Measurements from ENCODE around the gene MYO1D. TPM values are rescaled to one million over a fixed set of nuclear protein-coding genes. Genes with fewer than 3 reads are reported as not detected.

The MYO1D gene
- total RNA-seq, 1 donor from 2014 or later: 36.9 TPM

DNA sequence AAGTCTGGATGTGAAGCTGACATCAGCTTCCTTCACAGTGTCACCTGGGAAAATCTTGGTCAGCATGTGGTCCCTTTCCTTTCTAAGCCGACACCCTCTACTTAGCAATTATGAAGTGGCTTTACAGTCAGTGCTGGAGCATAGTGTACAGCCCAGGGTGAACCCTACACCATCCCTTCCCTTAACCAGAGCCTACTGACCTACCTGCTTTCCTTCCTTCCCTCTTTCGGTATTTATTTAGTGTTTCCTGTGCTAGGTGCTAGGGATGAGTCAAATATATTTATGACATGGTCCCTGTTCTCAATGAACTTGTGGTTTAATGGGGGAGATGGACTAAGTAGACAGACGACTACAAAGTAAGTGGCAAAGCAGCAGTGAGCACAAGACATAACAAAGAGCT is 312.6 kb downstream of the MYO1D start:
- H3K36me3 Mint-ChIP-seq (ENCODE audit: insufficient read depth): peaks cover 9% of the 10 kb centered on the region
- H3K27me3 Mint-ChIP-seq: peaks cover 44% of the 10 kb centered on the region
- TF ChIP-seq, protein P1, sequence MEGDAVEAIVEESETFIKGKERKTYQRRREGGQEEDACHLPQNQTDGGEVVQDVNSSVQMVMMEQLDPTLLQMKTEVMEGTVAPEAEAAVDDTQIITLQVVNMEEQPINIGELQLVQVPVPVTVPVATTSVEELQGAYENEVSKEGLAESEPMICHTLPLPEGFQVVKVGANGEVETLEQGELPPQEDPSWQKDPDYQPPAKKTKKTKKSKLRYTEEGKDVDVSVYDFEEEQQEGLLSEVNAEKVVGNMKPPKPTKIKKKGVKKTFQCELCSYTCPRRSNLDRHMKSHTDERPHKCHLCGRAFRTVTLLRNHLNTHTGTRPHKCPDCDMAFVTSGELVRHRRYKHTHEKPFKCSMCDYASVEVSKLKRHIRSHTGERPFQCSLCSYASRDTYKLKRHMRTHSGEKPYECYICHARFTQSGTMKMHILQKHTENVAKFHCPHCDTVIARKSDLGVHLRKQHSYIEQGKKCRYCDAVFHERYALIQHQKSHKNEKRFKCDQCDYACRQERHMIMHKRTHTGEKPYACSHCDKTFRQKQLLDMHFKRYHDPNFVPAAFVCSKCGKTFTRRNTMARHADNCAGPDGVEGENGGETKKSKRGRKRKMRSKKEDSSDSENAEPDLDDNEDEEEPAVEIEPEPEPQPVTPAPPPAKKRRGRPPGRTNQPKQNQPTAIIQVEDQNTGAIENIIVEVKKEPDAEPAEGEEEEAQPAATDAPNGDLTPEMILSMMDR (IDR thresholded peaks at IDR 0.05; ENCODE audit: unreplicated experiment): no peak
- peaks cover 1% of the 10 kb centered on the region for H3K4me1 Mint-ChIP-seq (ENCODE audit: low read depth)
- H3K9me3 Mint-ChIP-seq (ENCODE audit: low read depth): no peaks in the 10 kb centered on the region
- H3K4me3 Mint-ChIP-seq (ENCODE audit: low read depth): no peak overlapping the region
- no peak overlapping the region for H3K27ac Mint-ChIP-seq
- no peak for DNase-seq (ENCODE audit: low spot score, unreplicated experiment)

DNA sequence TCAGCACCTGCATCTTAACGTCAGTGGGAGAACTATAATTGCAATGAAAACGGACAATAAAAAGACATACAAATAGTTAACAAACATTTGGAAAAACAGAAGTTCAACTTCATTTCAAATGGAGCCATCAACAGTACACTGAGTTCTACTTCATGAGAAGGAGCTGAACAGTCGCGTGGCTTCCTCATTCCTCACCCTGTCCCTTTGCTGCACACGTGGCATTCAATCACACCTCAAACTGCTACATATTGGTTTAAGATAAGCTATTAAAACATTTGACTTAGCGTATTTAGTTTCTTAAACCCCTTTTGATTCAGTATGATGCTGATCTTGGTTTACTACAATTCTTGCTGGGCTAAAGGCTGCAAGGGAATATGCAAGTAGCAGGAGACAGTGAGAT is 313.3 kb downstream of the MYO1D start:
- TF ChIP-seq, protein P1 (IDR thresholded peaks at IDR 0.05; ENCODE audit: unreplicated experiment): no peak
- Mint-ChIP-seq H3K4me1 (ENCODE audit: low read depth) (peaks cover 1% of the 10 kb centered on the region), H3K9me3 (ENCODE audit: low read depth) (no peaks in the 10 kb centered on the region), H3K4me3 (ENCODE audit: low read depth) (no peak overlapping the region), H3K36me3 (ENCODE audit: insufficient read depth) (peaks cover 9% of the 10 kb centered on the region), H3K27ac (no peak overlapping the region), H3K27me3 (peaks cover 41% of the 10 kb centered on the region)
- DNase-seq (ENCODE audit: low spot score, unreplicated experiment): no peak

DNA sequence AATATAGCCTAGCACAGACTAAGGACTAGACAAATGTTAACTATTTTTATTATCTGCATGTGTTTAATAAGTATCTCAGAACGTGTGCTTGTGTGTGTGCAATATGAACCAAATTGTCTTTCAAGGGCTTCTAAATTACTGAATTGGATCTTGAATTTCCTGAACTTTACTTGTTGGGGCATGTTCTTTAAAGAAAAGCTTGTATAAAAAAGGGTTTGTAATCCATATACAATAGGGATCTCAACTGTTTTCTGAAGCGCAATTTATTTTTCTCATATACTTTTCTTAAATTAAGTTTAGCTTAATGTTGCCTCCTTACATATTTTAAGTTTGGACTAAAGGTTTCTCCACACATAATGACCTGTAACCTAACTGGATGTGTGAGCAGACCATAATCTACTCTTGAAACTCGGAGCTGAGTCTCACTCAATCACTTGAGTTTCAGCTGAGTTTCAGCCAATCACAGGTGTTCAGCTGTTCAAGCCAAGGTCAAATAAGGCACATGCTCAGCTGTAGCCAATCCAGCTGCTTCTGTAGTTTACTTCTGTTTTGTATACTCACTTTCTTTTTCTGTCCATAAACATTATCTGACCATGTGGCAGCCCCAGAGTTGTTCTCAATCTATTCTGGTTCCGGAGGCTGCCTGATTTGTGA is 317.8 kb downstream of the MYO1D start:
- TF ChIP-seq, protein P1 (IDR thresholded peaks at IDR 0.05; ENCODE audit: unreplicated experiment): no peak
- H3K27me3 Mint-ChIP-seq: peaks cover 9% of the 10 kb centered on the region

DNA sequence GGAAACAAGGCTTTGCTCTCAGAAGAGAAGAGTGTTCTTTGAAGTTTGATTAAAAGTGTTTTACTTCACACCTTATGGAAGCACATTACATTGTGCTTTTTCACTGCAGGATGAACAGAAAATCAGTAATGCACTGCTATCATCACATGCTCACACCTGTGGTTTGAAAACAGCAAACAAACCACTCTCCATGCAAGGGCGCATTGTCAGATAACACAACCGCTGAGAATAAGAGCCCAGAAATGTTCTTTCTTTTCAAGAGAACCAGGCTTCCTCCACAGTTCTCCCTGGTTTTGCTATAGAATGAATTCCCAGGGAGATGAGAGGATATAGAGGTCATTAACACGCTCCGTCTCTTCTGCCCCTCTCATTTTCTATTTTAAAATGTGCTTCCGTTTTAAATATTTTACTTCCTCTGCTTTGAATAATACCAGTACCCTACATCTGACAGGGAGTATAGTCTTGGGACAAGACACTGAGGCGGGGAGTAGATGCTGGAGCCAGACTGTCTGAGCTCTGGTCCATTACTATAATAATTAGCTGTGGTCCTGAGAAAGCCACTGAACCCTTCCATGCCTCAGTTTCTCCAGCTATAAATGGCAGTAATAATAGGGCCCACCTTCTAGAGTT is 318.5 kb downstream of the MYO1D start:
- Mint-ChIP-seq H3K27me3 (peaks cover 4% of the 10 kb centered on the region), H3K4me1 (ENCODE audit: low read depth) (peaks cover 2% of the 10 kb centered on the region), H3K4me3 (ENCODE audit: low read depth) (no peak overlapping the region), H3K27ac (no peak overlapping the region), H3K9me3 (ENCODE audit: low read depth) (no peaks in the 10 kb centered on the region), H3K36me3 (ENCODE audit: insufficient read depth) (no peaks in the 10 kb centered on the region)
- DNase-seq (ENCODE audit: low spot score, unreplicated experiment): no peak
- TF ChIP-seq, protein P1 (IDR thresholded peaks at IDR 0.05; ENCODE audit: unreplicated experiment): no peak

More for the DNA sequence above, 317.8 kb downstream of the MYO1D start:
- no peaks in the 10 kb centered on the region for H3K9me3 Mint-ChIP-seq (ENCODE audit: low read depth)
- H3K4me3 Mint-ChIP-seq (ENCODE audit: low read depth): no peak overlapping the region
- DNase-seq (ENCODE audit: low spot score, unreplicated experiment): no peak
- no peak overlapping the region for H3K27ac Mint-ChIP-seq
- no peaks in the 10 kb centered on the region for H3K36me3 Mint-ChIP-seq (ENCODE audit: insufficient read depth)
- H3K4me1 Mint-ChIP-seq (ENCODE audit: low read depth): peaks cover 3% of the 10 kb centered on the region

DNA sequence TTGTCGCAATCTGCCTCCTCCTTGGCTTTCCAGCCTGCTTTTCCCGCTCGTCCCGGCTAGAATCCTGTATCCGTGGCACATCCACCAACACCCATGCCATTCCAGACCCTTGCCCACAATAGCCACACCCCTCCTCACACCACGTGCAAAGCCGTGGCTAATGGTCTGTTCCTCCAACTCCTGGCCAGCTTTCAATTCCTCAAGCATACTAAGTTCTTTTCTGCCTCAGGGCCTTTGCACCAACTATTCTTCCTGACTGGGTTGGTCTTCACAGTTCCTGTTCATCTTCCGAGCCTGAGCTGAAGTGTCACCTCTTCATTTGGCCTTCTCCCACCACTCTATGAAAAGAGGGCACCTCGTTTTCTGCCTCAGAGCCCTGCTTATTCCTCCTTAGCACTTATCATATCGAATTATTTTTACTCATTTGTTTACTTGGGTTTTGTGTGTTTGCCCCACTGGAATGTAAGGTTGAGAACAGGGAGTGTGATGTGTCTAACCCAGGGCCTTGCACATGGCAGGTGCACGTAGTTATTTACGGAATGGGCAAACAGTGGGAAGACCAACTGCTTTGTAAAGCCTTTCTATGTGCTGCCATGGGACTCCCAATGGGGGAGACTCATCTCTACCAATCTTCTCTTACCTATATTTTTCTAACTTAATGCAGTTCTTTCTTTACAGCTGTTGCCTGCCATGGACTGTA is 321.2 kb downstream of the MYO1D start:
- Mint-ChIP-seq H3K27ac (no peak overlapping the region), H3K9me3 (ENCODE audit: low read depth) (no peaks in the 10 kb centered on the region), H3K4me1 (ENCODE audit: low read depth) (peaks cover 2% of the 10 kb centered on the region)

More for the DNA sequence above, 321.2 kb downstream of the MYO1D start:
- TF ChIP-seq, protein P1 (IDR thresholded peaks at IDR 0.05; ENCODE audit: unreplicated experiment): no peak
- no peak for DNase-seq (ENCODE audit: low spot score, unreplicated experiment)
- Mint-ChIP-seq H3K4me3 (ENCODE audit: low read depth) (no peak overlapping the region), H3K27me3 (peaks cover 2% of the 10 kb centered on the region), H3K36me3 (ENCODE audit: insufficient read depth) (no peaks in the 10 kb centered on the region)

Measured in progenitor cell of endocrine pancreas (in vitro differentiated cells).